HepG2 (cell line): ENCODE measurements around the gene FRMD8. TPM values are rescaled to one million over a fixed set of nuclear protein-coding genes. Genes with fewer than 3 reads are reported as not detected.

Source experiments
- DDIT3 ChIP-seq: sonication (generic); formaldehyde crosslinking; IDR thresholded peaks from 2 replicates; pipeline ENCODE4 v1.4.0; 2020; ENCODE audit warnings: mild to moderate bottlenecking, missing genetic modification reagents
- FOXA1 ChIP-seq, 2 experiments: fragments of 450-650 bp in 1 of 2; sonication (generic) in 1 of 2; formaldehyde crosslinking in 1 of 2; IDR thresholded peaks; 2 replicates each; pipeline versions ENCODE4 v1.4.0 to v1.6.1; 2016 to 2020; ENCODE audit warnings: missing genetic modification reagents in 1 of 2
- KAT7 ChIP-seq: IDR thresholded peaks from 2 replicates; pipeline ENCODE4 v1.6.1; 2018; ENCODE audit warnings: borderline replicate concordance, missing compliant biosample characterization
- KLF16 ChIP-seq, 2 experiments: sonication (generic) in 1 of 2; formaldehyde crosslinking in 1 of 2; IDR thresholded peaks; 2 replicates each; pipeline versions ENCODE4 v1.6.1 to v1.8.0; 2016 to 2023; ENCODE audit warnings: missing genetic modification reagents in 2 of 2, missing compliant biosample characterization in 1 of 2
- MAX ChIP-seq: IDR thresholded peaks from 2 replicates; pipeline ENCODE4 v1.6.1; 2012; ENCODE audit warnings: inconsistent platforms
- MTF1 ChIP-seq: sonication (generic); formaldehyde crosslinking; IDR thresholded peaks from 2 replicates; pipeline ENCODE4 v1.5.0; 2020; ENCODE audit warnings: missing genetic modification reagents
- NR2C2 ChIP-seq: sonication (generic); formaldehyde crosslinking; IDR thresholded peaks from 2 replicates; pipeline ENCODE4 v1.4.0; 2020; ENCODE audit warnings: missing genetic modification reagents, mild to moderate bottlenecking, moderate library complexity, borderline replicate concordance
- PHF8 ChIP-seq: sonication (generic); formaldehyde crosslinking; IDR thresholded peaks from 2 replicates; pipeline ENCODE4 v1.5.0; 2020; ENCODE audit warnings: missing genetic modification reagents
- TBX3 ChIP-seq: fragments of 450-650 bp; IDR thresholded peaks from 2 replicates; pipeline ENCODE4 v1.6.1; 2017; ENCODE audit warnings: antibody characterized with exemption, mild to moderate bottlenecking, inconsistent platforms, borderline replicate concordance
- TCF7 ChIP-seq: sonication (generic); IDR thresholded peaks from 2 replicates; pipeline ENCODE4 v1.6.1; 2016; ENCODE audit warnings: antibody characterized with exemption, low read depth
- USF2 ChIP-seq, 2 experiments: sonication (generic) in 1 of 2; formaldehyde crosslinking in 1 of 2; IDR thresholded peaks; 2 replicates each; pipeline versions ENCODE4 v1.5.1 to v1.6.1; 2011 to 2020; ENCODE audit warnings: borderline replicate concordance in 1 of 2, low read depth in 1 of 2, low read length in 1 of 2, mild to moderate bottlenecking in 1 of 2, missing genetic modification reagents in 1 of 2, moderate library complexity in 1 of 2
- ZBED4 ChIP-seq: sonication (generic); formaldehyde crosslinking; IDR thresholded peaks from 2 replicates; pipeline ENCODE4 v1.4.0; 2020; ENCODE audit warnings: missing genetic modification reagents, borderline replicate concordance
- ZFAT ChIP-seq: sonication (generic); formaldehyde crosslinking; conservative IDR thresholded peaks from 2 replicates; pipeline ENCODE4 v1.8.1; 2023; ENCODE audit warnings: missing genetic modification reagents, inconsistent platforms
- ZFP36 ChIP-seq: fragments of 150-350 bp; IDR thresholded peaks from 2 replicates; pipeline ENCODE4 v1.6.1; 2018; ENCODE audit warnings: borderline replicate concordance, low read length, low read depth; ENCODE audit not compliant: partially characterized antibody
- ZMAT3 ChIP-seq: sonication (generic); formaldehyde crosslinking; conservative IDR thresholded peaks from 2 replicates; pipeline ENCODE4 v1.7.0; 2021; ENCODE audit warnings: missing genetic modification reagents
- ZNF138 ChIP-seq: sonication (generic); formaldehyde crosslinking; IDR thresholded peaks from 2 replicates; pipeline ENCODE4 v1.5.0; 2020; ENCODE audit warnings: mild to moderate bottlenecking, low read depth, missing genetic modification reagents
- ZNF274 ChIP-seq: sonication (generic); formaldehyde crosslinking; IDR thresholded peaks from 2 replicates; pipeline ENCODE4 v1.5.1; 2020; ENCODE audit warnings: mild to moderate bottlenecking, missing genetic modification reagents
- ZNF383 ChIP-seq: sonication (generic); formaldehyde crosslinking; IDR thresholded peaks from 2 replicates; pipeline ENCODE4 v1.4.0; 2020; ENCODE audit warnings: missing genetic modification reagents, mild to moderate bottlenecking, borderline replicate concordance
- ZUFSP ChIP-seq: sonication (generic); formaldehyde crosslinking; IDR thresholded peaks from 2 replicates; pipeline ENCODE4 v1.9.0; 2021; ENCODE audit warnings: missing genetic modification reagents, mild to moderate bottlenecking, borderline replicate concordance
- polyA plus RNA-seq, 8 experiments: library from polyadenylated mRNA; depleted of rRNA in 3 of 8; stranded (reverse) in 7 of 8; unstranded in 1 of 8; fragments of >200 nt; fragmentation: Illumina TruSeq in 4 of 8; extraction: Trizol in 4 of 8; gene quantifications; 2 replicates each; pipeline versions ENCODE4 v1.2.1 to v1.2.3, GENCODE V29; 2011 to 2016; ENCODE audit warnings: low read depth in 4 of 8, missing spikeins in 1 of 8, mixed read lengths in 1 of 8; ENCODE audit not compliant: insufficient read depth in 1 of 8
- total RNA-seq, 5 experiments: library from RNA; depleted of rRNA; stranded (reverse); fragments of >200 nt; fragmentation: Illumina TruSeq; extraction: Trizol; gene quantifications; 2 replicates each; pipeline ENCODE4 v1.2.3, GENCODE V29; 2016; ENCODE audit warnings: low read depth in 1 of 5

FRMD8 gene
- total and polyA plus RNA-seq, 2 of the 13 experiments (the other 11 are each of a cell fraction or from before 2014, with no cell fraction given), result 5.8 to 20.6 TPM

- TF ChIP-seq MAX (no peak), DDIT3 (CRISPR knock-in tag) (no peak), ZBED4 (peak; percentile 48; the same call in 1 of the 2 replicates), ZNF274 (CRISPR knock-in tag) (no peak), TBX3 (no peak), ZNF383 (CRISPR knock-in tag) (no peak), ZNF138 (CRISPR knock-in tag) (no peak), KAT7 (no peak), ZUFSP (CRISPR knock-in tag) (no peak), ZFAT (CRISPR knock-in tag) (no peak), FOXA1 (IDR thresholded peaks at IDR 0.05) (no peak), FOXA1 (CRISPR knock-in tag; IDR thresholded peaks at IDR 0.05) (no peak), KLF16 (CRISPR knock-in tag; IDR thresholded peaks at IDR 0.05) (no peak), MTF1 (CRISPR knock-in tag) (no peak), USF2 (IDR thresholded peaks at IDR 0.05; ENCODE audit: low read depth, low read length) (peak; percentile 62; the same call in 1 of the 2 replicates), USF2 (CRISPR knock-in tag; IDR thresholded peaks at IDR 0.05; ENCODE audit: borderline replicate concordance) (peak; percentile 60; the same call in 1 of the 2 replicates), PHF8 (CRISPR knock-in tag) (no peak), TCF7 (0 out of 2 replicates have a peak, but pooled peaks have one; percentile 6), ZMAT3 (CRISPR knock-in tag) (no peak), NR2C2 (peak; percentile 60; the same call in 1 of the 2 replicates), ZFP36 (no peak)
Observed at GRCh38 chr11:65420979-65421793, 34.7 kb downstream of the FRMD8 start (continued).
